Thyroid gland (tissue), 4 donors: ENCODE measurements around the gene RHBDL3.

Experiments
- POLR2A ChIP-seq, 2 donors: fragments of 450-650 bp; IDR thresholded peaks; one replicate each; pipeline ENCODE4 v1.6.1; 2017; ENCODE audit warnings: antibody characterized with exemption in 2 of 2, mild to moderate bottlenecking in 2 of 2, moderate library complexity in 1 of 2
- TF ChIP-seq, protein P1 (sequence below), 6 experiments: fragments of 200-600 bp in 3 of 6; fragments of 450-650 bp in 3 of 6; sonication (generic) in 3 of 6; IDR thresholded peaks; one replicate each; pipeline ENCODE4 v1.5.1; 2016 to 2019; ENCODE audit warnings: antibody characterized with exemption in 6 of 6, mild to moderate bottlenecking in 2 of 6, inconsistent platforms in 1 of 6, moderate library complexity in 1 of 6

DNA sequence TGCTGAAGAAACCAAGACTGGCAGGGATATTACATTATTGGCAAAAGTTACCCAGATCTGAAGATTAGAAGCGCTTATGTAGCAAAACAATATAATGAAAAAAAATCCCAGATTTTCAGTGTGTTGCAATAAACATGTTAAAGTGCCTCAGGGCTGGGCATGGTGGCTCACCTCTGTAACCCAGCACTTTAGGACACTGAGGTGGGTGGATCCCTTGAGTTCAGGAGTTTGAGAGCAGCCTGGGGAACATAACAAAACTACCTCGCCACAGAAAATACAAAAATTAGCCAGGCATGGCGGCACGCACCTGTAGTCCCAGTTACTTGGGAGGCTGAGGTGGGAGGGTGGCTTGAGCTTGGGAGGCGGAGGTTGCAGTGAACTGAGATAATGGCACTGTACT lies 91.1 kb downstream of the RHBDL3 start:
- TF ChIP-seq, protein P1, sequence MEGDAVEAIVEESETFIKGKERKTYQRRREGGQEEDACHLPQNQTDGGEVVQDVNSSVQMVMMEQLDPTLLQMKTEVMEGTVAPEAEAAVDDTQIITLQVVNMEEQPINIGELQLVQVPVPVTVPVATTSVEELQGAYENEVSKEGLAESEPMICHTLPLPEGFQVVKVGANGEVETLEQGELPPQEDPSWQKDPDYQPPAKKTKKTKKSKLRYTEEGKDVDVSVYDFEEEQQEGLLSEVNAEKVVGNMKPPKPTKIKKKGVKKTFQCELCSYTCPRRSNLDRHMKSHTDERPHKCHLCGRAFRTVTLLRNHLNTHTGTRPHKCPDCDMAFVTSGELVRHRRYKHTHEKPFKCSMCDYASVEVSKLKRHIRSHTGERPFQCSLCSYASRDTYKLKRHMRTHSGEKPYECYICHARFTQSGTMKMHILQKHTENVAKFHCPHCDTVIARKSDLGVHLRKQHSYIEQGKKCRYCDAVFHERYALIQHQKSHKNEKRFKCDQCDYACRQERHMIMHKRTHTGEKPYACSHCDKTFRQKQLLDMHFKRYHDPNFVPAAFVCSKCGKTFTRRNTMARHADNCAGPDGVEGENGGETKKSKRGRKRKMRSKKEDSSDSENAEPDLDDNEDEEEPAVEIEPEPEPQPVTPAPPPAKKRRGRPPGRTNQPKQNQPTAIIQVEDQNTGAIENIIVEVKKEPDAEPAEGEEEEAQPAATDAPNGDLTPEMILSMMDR (IDR thresholded peaks at IDR 0.05), result no peak
- no peak for TF ChIP-seq POLR2A (IDR thresholded peaks at IDR 0.05)
